T-helper 1 cell treated with Interleukin-12 subunit alpha and Interleukin-12 subunit beta and Interleukin-4 antibody, amounts not matched to agents 30 ng/mL and 1 ng/mL, for 36 hours (primary cell): ENCODE results near the gene GALNT9. TPM values are rescaled to one million over a fixed set of nuclear protein-coding genes. Genes with fewer than 3 reads are reported as not detected.

Experiments
- intact Hi-C: fragments of 100-400 bp; cut with micrococcal nuclease; formaldehyde crosslinking; loops from one replicate; pipeline ENCODE4 v1.15.1; 2024
- total RNA-seq: library from RNA; stranded (reverse); gene quantifications from 2 replicates; pipeline ENCODE4 v1.2.3, GENCODE V29; 2022

The GALNT9 gene
- total RNA-seq, 1 donor from 2014 or later, result not detected

DNA sequence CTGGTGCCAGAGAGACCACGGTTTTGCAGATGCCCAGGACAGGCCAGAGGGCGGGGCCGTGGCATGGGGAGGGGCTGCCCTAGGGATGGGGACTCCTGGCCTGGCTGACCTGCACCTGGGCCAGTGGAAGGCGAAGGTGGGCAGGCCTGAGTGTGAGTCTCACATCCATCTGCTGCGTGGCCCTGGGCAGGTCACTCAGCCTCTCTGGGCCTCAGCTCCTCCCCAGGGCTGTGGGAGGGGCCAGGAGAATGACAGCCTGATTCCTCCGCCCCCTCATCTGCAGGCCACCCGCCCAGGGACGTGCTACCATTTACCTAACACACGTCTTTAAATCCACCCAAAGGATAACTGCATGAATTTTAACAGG is 90.9 kb downstream of the GALNT9 start:
- intact Hi-C loops, result no loop called here

DNA sequence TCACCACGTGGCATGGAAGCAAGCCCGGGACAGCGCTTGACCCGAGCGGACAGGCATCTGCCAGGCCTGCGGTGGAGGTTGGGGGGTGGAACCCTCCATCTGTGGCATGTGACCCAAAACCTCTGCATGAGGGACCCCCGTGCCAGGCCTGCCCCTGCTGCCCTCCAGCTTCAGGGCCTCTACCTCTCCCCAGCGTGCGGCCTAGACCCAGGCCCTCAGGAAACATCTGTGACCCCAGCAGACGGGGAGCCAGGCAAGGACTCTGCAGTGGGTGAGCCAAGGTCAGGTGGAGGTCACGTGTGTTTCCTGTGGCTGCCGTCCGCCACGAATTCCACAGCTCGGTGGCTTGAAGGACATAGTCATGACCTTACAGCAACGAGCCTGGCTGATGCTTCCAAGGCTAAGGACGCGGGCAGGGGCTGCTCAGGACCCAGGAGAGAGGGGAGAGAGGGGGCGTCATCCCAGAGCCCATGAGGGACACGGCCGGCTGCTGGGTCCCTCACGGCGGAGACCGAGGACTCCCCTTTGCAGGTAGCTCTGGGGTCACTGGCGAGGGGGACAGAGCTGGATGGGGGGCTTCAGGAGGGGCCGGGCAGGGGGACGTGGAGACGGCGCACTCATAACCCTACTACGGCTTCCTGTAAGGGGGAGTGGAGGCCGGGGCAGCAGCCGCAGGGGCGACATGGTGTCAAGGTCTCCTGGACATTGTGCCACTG is 91.5 kb downstream of the GALNT9 start:
- intact Hi-C loops, result no loop called here

DNA sequence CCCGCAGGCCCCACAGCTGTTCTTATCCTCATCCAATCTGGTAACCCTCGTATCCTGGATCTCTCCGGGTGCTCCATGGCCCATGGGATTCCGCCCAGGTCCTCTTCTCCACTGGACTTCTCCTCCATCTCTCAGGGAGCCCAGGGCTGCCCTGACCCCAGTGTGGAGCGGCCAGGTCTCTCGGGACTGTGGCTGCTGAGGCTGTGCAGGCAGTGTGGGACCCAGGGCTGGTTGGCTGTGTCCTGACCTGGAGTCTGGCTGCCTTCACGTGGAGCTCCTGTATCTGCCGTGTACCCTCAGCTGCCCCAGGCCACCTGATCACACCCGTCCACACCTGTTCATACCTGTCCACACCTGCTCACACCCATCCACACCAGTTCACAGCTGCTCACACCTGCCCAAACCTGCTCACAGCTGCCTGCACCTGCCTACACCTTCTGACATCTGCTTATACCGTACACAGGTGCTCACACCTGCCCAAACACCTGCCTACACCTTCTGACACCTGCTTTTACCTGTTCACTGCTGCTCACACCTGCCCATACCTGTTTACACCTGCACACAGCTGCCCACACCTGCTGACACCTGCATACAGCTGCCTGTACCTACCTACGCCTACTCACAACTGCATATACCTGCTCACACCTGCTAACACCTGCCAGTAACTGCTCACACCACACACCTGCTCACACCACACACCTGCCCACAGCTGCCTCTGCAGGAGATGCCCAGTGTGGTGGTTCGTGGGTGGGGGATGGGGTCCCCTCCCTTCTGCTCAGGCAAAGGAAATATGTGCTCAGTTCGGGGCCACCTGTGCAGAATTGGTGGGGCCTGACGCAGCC is 92.2 kb downstream of the GALNT9 start:
- intact Hi-C loops, result no loop called here

DNA sequence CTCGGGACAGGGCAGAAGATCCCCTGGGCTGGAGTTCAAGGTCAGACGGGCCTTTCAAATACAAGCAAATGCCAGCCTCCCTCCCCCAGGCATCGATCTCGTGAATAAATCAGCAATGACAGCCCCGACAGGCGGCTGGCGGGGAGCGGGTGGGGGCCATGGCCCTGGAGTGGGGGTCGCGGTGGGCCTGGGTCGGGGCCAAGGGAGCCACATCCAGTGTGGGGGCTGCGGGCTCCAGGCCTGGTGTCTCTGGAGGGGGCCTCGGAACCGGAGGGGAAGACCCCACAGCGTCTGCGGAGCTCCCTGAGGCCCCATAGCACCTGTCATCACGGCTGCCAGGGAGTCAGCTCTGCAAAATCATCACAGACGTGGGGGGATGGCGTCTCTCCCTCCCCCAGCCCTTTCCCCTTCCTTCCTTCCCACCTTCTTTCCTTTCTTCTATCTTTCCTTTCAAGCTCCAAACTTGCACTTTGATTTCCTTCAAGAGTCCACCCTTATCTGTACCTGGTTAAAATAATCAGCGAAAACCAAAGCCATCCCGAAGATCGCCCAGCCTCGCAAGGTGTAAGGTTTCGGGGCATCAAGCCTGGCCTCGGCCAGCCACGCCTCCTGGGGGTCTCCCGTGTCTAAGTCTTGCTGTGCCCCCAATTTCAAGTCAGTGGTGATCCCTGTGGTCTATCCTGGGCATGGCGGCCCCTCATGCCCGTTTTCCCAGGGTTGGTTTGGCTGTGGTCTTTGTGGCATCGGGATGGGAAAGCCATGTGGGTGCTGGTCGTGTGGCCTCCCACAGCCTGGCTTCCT is 93.1 kb downstream of the GALNT9 start:
- intact Hi-C loops, result no loop called here

DNA sequence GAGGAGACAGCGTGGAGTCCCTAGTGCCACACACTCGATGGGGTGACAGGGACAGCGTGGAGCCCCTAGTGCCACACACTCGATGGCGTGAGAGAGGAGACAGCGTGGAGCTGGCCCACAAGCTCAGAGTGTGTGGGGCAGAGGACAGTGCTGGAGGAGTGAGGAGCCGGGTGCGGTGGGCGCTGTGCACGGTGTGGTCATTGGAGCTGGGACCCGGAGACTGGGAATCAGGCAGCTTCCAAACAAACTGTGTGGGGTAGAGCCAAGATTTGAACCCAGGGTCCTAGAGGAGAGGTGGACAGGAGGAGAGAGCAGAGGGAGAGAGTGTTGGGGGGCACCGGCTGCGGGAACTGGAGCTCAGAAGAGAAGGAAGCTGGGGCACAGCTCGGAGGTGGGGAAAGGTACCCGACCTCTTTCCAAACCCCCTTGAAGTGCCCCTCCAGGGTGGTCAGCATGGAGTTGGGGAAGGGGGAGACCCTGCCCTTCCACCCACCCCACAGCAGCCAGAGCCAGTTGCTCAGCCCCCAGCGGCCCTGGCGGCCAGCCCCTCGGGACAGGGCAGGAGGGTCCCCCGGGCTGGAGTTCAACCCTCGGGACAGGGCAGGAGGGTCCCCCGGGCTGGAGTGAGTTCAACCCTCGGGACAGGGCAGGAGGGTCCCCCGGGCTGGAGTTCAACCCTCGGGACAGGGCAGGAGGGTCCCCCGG is 94.1 kb downstream of the GALNT9 start:
- intact Hi-C loops, result no loop called here

DNA sequence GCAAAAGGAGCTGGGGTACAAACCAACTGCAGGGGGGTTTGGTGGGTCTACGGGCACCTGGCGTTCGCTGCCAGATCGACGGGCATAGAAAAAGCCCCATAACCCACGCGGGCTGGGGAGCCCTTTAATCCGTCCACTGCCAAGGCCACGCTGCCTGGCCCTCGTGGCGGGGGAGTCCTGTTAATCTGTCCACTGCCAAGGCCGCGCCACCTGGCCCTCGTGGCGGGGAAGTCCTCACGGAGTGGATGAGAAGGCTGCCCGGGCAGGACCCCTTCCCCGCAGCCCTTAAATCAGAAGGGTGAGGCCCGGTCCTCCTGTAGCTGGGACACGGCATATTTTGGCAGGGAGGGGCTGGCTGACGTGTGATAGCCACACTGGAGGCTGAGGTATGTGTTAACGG is 99.0 kb downstream of the GALNT9 start:
- intact Hi-C loops, result no loop called here

DNA sequence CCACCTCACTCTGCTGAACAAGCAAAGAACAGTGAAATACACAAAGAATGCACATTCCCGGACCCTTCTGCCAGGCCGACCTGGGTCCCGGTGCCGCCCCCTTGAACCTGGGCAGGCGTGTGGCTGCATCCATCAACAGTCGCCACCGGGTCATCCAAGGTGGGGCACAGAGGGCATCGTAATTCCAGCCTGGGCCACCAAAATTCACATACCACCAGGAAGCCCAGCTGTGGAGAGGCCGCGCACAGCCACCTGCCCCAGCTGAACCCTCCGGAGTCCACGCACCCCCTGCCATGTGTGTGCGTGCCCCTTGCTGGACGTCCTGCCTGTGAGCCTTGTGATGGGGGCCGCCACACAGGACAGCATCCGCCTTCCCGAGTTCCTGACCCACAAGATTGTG is 99.5 kb downstream of the GALNT9 start:
- intact Hi-C loops, result no loop called here

DNA sequence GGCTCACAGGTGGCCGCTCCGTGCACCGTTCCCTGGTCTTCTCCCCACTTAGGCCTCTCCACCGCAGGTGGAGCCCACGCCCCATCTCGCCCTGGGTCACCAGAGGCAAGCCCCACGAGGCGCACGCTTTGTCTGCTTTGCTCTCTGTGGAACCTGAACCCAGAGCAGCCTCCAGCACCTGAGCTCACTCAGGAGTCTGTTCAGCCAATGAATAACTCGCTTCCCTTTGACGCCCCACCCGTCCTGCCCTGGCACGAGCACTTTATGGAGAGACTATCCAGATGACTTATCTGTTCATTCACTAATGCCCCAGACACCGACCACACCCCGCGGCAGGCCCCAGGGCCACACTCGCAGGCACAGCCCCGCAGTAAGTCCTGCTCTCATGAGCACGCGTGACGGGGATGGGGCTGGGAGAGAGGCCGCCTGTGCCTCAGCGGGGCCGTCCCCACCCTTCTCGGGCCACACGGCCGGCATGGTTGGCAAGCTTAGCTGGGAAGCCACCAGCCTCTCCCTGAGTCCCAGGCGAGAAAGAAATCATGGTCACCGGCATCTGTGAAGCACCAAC is 100.1 kb downstream of the GALNT9 start:
- intact Hi-C loops, result no loop called here

DNA sequence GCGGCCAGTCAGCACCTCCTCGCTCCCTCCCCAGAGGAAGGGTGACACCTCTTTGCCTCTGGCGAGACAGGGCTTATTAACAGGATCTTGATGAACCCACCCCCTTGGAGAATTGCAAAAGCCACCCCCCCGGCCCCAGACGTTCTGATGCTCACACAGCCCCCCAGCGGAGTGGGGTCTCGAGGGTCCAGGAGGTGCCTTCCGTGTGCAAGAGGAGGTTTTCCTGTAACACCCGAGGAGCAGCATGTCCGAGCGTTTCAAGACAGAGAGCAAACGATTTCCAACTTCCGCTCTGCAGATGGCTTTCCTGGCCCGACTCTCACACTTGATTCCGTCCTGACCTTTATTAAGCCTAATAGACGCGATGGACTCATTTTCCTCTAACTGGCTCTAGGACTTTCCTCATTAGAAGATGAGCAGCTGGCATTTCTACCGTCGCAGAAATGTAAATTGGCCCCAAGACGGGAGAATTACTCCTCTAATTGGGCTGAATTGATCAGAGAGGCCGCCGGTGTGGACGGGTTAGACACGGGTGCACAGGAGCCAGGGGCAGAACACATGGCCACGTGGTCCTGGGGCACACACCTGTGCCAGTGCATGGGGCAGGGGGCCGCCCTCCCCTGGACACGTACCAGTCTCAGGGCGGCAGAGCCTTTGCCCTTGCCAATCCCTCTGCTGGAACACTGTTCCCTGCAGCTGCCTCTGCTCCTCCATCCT is 100.8 kb downstream of the GALNT9 start:
- intact Hi-C loops, result no loop called here

DNA sequence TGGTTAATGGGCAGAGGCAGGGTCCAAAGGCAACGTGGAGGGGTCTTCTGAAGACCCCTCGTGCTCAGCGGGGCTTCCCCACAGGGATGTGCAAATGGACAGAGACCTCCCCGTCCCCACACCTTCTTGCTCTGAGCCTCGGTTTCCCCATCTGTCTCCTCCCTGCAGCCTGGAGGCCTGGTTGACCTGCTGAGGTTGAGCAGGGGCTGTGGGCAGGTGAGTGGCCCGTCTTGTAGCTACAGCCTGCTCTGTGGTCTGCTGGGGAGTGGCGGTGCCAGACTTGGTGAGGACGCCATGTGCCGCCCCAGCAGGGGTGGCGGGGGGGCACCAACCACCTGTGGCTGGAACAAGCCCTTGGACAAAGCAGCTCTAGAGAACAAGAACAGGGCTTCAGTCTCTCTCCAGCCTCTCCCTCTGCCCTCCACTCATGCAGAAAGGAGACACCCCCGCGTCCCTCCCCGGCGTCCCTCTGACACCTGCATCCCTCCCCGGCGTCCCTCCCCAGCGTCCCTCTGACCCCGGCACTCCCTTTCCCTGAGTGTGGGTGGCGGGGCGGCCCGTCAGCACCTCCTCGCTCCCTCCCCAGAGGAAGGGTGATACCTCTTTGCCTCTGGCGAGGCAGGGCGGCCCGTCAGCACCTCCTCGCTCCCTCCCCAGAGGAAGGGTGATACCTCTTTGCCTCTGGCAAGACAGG is 101.5 kb downstream of the GALNT9 start:
- intact Hi-C loops, result no loop called here

DNA sequence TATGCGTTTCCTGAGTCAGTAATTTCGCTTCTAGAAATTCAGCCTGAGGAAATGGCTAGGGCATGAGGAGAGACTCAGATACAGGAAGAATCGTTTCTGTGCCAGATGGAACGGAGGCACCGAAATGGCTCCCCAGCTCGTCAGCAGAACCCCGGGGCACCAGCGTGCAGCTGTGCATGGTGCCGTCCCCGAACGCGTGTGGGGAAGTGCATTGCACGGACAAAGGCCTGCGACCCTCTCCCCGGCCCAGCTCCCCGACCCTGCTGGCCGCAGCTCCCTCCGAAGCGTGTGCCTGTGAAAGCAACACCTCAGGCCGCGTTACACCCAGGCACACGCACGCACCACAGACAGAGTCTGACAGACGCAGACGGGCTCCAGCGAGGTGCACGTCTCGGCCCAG is 102.3 kb downstream of the GALNT9 start:
- intact Hi-C loops, result no loop called here

DNA sequence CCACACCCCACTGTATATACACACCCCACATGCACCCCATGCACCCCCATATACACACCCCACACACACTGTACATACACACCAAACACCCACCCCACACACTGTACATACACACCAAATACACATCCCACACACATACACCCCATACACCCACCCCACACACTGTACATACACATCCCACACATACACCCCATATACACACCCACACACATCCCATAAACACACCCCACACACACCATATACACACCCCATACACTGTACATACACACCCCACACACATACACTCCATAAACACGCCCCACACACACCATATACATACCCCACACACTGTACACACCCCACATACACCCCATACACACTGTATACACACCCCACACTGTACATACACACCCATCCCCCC is 102.8 kb downstream of the GALNT9 start:
- intact Hi-C loops, result no loop called here

DNA sequence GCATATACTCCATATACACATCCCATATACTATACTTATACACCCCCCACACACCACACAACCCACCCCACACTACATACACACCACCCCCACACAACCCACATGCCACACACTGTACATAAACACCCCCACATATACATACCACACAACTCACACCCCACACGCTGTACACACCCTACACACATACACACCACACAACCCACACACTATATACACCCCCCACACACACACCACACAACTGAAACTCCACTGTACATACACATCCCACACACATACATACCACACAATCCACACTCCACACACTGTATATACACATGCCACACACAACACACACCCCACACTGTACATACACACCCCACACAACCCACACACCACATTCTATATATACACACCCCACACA is 104.2 kb downstream of the GALNT9 start:
- intact Hi-C loops, result no loop called here

DNA sequence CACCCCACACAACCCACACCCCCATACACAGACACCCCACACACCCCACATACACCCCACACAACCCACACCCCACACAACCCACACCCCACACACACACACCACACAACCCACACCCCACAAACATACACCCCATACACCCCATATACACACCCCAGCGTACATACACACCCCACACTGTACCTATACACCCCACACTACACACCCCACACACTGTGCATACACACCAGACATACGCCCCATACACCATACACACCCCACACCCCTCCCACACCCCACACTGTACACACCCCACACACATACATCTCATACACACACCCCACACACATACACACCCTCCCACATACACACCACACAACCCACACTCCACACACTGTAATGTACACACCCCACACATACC is 104.9 kb downstream of the GALNT9 start:
- intact Hi-C loops, result no loop called here

DNA sequence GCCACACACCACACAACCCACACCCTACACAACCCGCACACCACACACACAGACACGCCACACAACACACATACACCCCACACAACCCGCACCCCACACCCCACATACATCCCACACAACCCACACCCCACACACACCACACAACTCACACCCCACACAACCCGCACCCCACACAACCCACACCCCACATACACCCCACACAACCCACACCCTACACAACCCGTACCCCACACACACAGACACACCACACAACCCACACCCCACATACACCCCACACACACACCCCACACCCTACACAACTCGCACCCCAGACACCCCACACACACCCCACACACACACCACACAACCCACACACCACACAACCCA is 106.6 kb downstream of the GALNT9 start:
- intact Hi-C loops, result no loop called here

DNA sequence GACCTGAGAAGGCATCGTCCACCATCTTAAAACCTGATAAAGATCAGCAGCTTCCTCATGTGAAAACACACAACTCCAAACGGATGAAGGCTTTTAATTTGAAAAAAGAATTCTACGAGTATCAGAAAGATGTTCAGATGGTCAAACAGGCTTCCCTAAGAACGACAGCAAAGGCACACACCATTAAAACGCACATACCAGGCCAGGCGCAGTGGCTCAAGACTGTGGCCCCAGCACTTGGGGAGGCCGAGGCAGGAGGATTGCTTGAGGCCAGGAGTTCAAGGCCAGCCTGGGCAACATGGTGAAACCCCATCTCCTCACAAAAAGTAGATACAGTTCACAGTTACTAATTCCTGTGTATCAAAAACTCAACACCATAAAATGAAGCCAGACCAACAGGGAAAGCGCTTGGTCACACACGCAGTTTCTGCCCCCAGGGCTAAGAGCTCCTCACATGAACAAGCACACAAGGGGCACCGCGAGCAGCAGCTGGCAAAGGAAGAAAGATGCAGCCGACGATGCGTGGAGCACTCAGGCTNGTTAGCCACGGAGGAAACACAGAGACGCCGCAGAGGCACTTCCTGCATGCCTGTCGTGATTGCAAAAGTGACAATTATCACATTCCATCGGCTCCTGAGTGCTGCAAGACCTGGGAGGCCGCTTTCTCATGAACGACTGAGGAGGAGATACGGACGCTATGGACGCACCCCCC is 107.1 kb downstream of the GALNT9 start:
- intact Hi-C loops, result no loop called here

DNA sequence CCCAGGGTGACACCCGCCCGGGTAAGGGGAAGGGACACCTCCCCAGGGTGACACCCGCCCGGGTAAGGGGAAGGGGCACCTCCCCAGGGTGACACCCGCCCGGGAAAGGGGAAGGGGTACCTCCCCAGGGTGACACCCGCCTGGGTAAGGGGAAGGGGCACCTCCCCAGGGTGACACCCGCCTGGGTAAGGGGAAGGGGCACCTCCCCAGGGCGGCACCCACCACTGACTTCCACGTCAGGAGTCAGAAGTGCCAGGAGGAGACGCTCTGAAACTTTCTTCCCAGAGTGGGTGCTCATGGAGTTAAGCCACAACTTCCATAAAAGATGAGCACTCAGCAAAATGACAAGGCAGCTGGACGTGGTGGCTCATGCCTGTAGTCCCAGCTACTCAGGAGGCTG is 109.6 kb downstream of the GALNT9 start:
- intact Hi-C loops, result loop anchor here (1.0 kb wide), 2 partner anchors 30 to 65 kb away; no protein-coding TSS in a partner anchor

DNA sequence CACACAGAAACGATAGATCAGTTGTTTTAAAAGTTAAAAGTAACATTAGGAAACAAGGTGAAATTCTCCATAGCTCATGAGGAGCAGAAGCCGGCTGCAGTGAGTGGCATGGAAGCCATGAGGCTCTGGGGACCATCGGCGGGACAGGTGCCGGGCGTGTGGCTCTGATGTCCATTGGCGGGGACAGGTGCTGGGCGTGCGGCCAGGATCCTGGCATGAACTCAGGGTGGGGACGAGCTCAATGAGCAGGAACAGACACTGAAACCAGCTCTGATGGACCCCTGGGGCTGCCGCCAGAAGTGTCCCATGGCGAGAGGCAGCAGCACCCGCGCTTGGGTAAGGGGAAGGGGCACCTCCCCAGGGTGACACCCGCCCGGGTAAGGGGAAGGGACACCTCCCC is 110.1 kb downstream of the GALNT9 start:
- intact Hi-C loops, result loop anchor here (1.0 kb wide), 2 partner anchors 30 to 65 kb away; no protein-coding TSS in a partner anchor

DNA sequence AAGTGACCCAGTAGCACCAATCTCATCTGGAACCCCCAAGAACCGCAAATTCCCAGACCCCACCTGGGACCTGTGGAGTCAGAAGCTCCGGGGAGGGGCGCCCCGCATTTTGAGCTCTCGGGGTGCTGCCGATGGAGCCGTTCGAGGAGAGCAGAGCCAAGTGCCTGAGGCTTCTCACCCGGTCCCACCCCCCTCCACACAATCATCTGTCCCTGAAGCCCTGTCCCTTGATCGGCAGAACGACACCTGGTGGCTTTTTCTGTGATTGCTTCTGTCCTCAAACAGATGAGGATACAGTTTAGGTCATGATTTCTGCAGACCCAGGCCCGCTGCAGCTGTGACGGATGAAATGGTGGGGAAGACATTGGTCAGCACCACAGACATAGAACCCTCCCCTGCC is 110.5 kb downstream of the GALNT9 start:
- intact Hi-C loops, result loop anchor here (1.0 kb wide), 2 partner anchors 30 to 65 kb away; no protein-coding TSS in a partner anchor
